DMS114 treated with DMSO at 0.1 percent for 48 hours (cell line): Measurements from ENCODE around the gene BATF.

Experiments used
- DNase-seq: peaks from one replicate; lab custom pipeline; 2025; ENCODE audit not compliant: unreplicated experiment; lab: John Stamatoyannopoulos, UW

BATF gene

GRCh38 chr14:75591987-75592575 is 69.8 kb downstream of the BATF start:
- no peak for DNase-seq

GRCh38 chr14:75595226-75595625 is 73.0 kb downstream of the BATF start:
- DNase-seq = no peak
